ENCODE data around the gene GNAL.
A peak's percentile ranks its signal among the peaks of the same experiment; 100 is the strongest.

GNAL gene

DNA sequence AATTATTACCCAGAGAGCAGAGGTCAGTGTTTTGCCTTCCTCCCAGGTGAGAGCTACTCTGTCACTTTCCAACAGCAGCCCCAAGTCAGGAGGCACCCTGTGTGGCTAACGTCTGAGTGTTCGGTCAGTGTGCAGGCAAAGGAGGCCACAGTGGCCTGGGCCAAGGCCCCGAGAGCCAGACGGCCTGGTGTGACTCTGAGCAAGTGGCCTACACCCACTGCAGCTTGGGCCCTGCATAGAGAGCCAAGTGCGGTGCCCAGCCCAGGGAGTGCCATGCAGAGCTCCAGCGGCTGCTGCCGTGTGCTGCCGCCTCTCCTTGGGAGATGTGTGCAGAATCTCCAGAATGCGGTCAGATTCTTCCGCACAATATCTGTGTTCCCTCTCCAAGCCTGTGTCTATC, 70.4 kb downstream of the GNAL start:
- DNase-seq (ENCODE audit: low read depth): no peak
- H3K4me3 ChIP-seq (ENCODE audit: low read depth, low read length): no peak overlapping the region
- no peak for TF ChIP-seq CTCF (IDR thresholded peaks at IDR 0.05; ENCODE audit: control insufficient read depth, extremely low read depth, insufficient read depth)

- no peak for DNase-seq (ENCODE audit: low read depth)
- no peak overlapping the region for H3K4me3 ChIP-seq (ENCODE audit: low read depth, low read length)
- TF ChIP-seq CTCF (IDR thresholded peaks at IDR 0.05; ENCODE audit: control insufficient read depth, extremely low read depth, insufficient read depth): no peak
Observed at GRCh38 chr18:11760498-11761167, 71.6 kb downstream of the GNAL start.

- H3K4me3 ChIP-seq (ENCODE audit: low read depth, low read length): no peak overlapping the region
- TF ChIP-seq CTCF (IDR thresholded peaks at IDR 0.05; ENCODE audit: control insufficient read depth, extremely low read depth, insufficient read depth): 0 out of 2 replicates have a peak, but pooled peaks have one; percentile 8
- no peak for DNase-seq (ENCODE audit: low read depth)
Observed at GRCh38 chr18:11761553-11761952, 72.5 kb downstream of the GNAL start.

DNA sequence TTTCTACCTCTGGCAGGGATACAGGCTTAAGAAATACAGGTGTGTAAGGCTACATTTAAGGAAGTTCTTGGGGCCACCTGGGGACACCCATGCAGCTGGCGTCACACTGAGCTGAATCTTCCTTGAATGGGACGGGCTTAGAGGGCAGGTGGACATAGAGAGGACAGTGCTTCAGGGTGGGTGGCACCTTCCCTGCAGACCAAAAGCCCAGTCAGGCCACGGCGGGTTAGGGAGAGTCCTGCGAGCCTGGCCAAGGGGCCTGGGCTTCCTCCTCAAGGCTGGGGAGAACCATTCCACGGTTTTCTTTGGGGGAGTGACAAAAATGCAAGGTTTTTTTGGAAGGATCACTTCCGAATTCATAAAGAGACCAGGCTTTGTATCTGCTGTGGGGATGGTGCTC, 73.4 kb downstream of the GNAL start:
- no peak for TF ChIP-seq CTCF (IDR thresholded peaks at IDR 0.05; ENCODE audit: control insufficient read depth, extremely low read depth, insufficient read depth)
- H3K4me3 ChIP-seq (ENCODE audit: low read depth, low read length): no peak overlapping the region
- DNase-seq (ENCODE audit: low read depth): no peak

DNA sequence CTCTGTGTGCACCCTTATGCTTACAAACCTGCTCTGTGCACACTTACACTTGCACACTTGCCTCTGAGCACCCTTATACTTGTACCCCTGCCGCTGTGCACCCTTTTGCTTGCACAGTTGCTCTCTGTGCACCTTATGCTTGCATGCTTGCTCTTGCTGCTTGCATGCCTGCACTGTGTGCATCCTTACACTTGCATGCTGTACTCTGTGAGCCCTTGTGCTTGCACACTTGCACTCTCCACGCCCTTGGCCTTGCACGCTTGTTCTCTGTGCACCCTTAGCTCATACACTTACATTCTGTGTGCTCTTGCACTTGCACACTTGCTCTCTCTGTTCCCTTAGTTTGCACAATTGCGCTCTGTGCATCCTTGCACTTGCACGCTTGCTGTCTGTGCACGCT, 78.3 kb downstream of the GNAL start:
- DNase-seq (ENCODE audit: low read depth): no peak
- no peak for TF ChIP-seq CTCF (IDR thresholded peaks at IDR 0.05; ENCODE audit: control insufficient read depth, extremely low read depth, insufficient read depth)
- no peak overlapping the region for H3K4me3 ChIP-seq (ENCODE audit: low read depth, low read length)

DNA sequence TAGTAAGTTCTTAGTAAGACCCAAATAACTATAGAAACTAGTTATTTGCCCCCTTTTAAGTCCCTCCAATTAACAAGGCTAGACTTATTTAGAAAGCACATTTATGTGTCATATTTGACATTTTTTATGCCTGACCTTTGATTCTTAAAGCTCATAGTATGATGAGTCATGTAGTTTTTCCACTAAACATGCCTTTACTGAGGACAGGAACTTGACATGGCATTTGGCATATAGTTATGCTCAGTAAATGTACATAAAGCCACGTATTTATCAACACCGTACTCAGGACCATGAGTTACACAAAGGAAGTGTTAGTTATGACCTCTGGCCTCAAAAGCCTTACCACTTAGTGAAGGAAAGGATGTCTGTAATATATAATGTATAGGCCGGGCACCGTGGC, 78.9 kb downstream of the GNAL start:
- DNase-seq (ENCODE audit: low read depth): no peak
- no peak for TF ChIP-seq CTCF (IDR thresholded peaks at IDR 0.05; ENCODE audit: control insufficient read depth, extremely low read depth, insufficient read depth)
- no peak overlapping the region for H3K4me3 ChIP-seq (ENCODE audit: low read depth, low read length)
